ENCODE data around the gene SFXN5. TPM values are rescaled to one million over a fixed set of nuclear protein-coding genes. Genes with fewer than 3 reads are reported as not detected.

The SFXN5 gene
- total and polyA plus RNA-seq, 2 of the 8 experiments (the other 6 are each of a cell fraction or from before 2014, with no cell fraction given): 29.3 to 33.1 TPM

- no peak for TF ChIP-seq NANOG (IDR thresholded peaks at IDR 0.05; ENCODE audit: insufficient read depth, low read depth, low read length, poor library complexity, severe bottlenecking)
These were observed 127.7 kb downstream of the SFXN5 start (continued) for GRCh38 chr2:72943540-72944395.
